ENCODE data around the gene PHYHIPL.

- TF ChIP-seq ZNF274 (IDR thresholded peaks at IDR 0.05; ENCODE audit: borderline replicate concordance, extremely low read depth, low read length) (no peak), TEAD4 (IDR thresholded peaks at IDR 0.05; ENCODE audit: low read depth, low read length) (no peak), CTCF (IDR thresholded peaks at IDR 0.05; ENCODE audit: control extremely low read depth in 1 of 3, insufficient read depth in 1 of 3, low read depth in 1 of 3, low read length in 3 of 3) (no peak), GABPA (IDR thresholded peaks at IDR 0.05; ENCODE audit: borderline replicate concordance, insufficient read depth, low read length) (no peak), EP300 (IDR thresholded peaks at IDR 0.05; ENCODE audit: borderline replicate concordance in 1 of 2, low read depth in 2 of 2, low read length in 2 of 2) (no peak), RAD21 (IDR thresholded peaks at IDR 0.05 in 1 of 2, conservative IDR thresholded peaks at IDR 0.05 in 1 of 2; ENCODE audit: low read depth in 2 of 2, low read length in 2 of 2) (no peak)
Observed at GRCh38 chr10:59134785-59135184, 41.7 kb upstream of the PHYHIPL start.
